ENCODE data around the gene TPRA1. TPM values are rescaled to one million over a fixed set of nuclear protein-coding genes. Genes with fewer than 3 reads are reported as not detected.
"Not testable (repeated sequence)": the region's sequence is repeated elsewhere in the genome, so short reads cannot be mapped to it uniquely, and the experiment has no call there.

Gene TPRA1
- total RNA-seq, 1 donor from 2014 or later: 76.6 TPM

DNA sequence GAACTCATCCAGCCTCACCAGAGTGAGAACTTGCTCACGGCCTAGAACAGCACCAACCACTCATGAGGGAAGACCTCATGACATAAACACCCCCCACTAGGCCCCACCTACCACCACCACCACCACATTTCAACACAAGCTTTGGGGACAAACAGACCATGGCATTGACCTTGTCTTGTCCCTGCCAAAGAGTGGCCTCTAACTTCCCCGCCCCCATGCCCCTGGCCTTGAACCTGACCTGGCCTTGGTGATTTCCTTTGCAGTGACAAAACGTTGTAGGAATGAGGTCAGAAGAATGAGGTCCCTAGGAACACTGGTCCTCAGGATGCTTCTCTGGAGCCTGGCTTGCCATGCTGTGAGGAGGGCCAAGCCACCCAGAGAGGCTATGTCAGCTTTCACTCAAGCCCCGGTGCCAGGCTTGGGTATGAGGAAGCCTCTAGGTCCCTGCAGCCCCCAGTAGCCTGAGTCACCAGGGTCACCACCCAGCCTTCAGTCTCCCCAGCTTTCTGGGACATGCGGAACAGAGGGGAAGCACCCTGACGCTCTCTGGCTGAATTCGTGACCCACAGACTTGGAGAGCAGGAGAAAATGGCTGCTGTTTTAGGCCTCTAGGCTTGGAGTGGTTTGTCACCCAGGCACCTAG is 57.9 kb downstream of the TPRA1 start:
- TF ChIP-seq CTCF (conservative IDR thresholded peaks at IDR 0.05; ENCODE audit: low read depth, low read length): no peak
- no peak for DNase-seq (ENCODE audit: low read depth)
- no peak overlapping the region for H3K4me3 ChIP-seq (ENCODE audit: low read depth, low read length)

DNA sequence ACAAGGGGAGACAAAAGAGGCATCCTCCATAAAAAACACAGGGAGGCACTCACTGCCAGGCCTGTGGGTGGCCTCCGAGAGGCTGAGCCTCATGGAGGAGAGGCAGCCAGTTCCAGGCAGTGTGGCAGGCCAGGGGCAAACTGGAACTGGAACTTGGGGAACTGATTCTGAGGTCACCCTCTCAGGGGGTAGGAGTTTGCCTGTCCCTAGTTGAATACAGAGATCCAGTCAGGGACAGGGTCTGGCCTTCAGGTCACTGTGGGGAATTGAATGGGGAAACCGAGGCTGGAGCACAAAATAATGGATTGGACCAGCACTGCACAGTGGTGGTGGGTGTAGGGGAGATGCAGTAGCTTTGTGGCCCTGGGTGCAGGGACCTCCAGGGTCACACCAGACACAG is 58.7 kb downstream of the TPRA1 start:
- no peak for TF ChIP-seq CTCF (conservative IDR thresholded peaks at IDR 0.05; ENCODE audit: low read depth, low read length)
- no peak overlapping the region for H3K4me3 ChIP-seq (ENCODE audit: low read depth, low read length)
- no peak for DNase-seq (ENCODE audit: low read depth)

GRCh38 chr3:127530863-127531262 is 59.7 kb downstream of the TPRA1 start:
- DNase-seq (ENCODE audit: low read depth); H3K4me3 ChIP-seq (ENCODE audit: low read depth, low read length): not testable (repeated sequence)

DNA sequence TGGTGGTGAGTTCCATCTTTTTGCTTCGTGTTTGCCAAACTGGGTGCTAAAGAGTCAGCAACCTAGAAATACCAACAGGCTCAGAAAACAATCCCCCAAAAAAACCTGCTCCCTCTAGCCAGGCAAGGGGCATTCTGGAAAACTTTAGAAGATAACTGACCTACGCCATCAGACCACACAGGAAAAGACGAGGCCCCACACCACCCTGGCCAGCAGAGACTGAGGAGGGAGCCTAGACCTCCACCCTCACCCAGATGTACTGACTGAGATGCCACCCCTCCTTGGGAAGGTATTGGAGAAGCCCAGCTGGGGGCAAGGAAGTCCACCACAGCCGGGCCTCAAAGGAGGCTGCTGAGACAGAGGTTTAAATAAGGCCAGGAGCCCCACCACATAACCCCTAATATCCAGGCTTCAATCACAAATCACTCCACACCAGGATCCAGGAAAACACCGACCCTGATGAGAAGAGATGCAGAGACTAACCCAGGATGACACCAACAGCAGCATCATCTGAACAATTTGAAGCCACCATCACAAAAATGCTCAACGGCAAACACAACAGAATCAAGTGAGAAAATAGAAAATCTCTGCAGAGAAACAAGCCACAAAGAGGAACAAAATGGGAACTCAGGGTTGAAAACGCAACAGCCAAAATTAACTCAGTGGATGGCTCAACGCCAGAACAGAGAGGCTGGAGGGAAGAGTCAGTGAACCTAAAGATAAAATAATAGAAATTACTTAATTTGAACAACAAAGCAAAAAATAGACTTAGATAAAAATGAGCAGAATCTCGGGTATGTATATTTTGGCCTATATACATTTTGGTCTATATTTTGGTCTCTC is 61.0 kb downstream of the TPRA1 start:
- H3K4me3 ChIP-seq (ENCODE audit: low read depth, low read length): no peak overlapping the region
- no peak for TF ChIP-seq CTCF (conservative IDR thresholded peaks at IDR 0.05; ENCODE audit: low read depth, low read length)
- DNase-seq (ENCODE audit: low read depth): no peak

DNA sequence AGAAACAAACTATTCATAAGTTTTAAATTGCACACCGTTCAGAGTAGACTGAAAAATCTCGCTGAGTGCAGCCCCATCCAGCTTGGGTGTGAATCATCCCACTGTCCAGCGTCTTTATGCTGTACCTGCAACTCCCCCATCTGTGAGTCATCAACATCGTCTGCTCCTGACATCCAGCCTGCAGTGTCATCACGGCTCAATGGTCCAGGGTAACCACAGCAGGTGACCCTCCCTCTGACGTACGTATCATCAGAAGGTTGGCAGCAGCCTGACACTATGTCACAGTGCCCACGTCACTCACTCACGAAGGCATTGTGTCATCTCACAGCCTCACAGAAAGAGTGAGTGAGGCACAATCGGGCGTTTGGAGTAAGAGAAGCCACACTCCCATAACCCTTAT is 65.2 kb downstream of the TPRA1 start:
- H3K4me3 ChIP-seq (ENCODE audit: low read depth, low read length): no peak overlapping the region

DNA sequence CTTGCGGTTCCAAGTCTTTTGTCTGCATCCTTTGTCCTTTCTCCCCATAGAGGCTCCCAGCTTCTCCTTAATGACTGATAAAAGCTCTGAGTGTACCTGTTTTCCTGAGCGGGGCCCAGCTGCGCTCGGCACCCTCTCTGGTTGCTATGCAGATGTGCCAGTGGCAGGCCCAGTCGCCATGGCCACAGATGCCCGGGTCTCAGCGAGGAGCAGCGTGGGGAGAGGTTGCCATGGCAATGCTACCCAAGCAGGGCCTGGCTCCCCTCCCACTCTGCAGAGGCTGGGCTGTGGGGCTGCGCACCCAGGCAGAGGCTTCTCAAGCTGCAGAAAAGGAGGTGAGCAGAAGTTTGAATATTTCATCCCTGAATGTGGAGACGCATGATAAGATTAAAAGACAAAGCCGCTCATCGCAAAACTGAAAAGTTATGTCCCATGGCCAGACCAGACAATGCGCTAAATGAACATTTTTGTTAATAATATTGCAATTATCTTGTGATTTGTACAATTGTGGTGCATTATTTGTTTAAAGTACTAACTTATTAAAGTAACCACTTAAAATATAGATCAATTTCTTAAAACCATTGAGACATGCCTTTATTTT is 66.1 kb downstream of the TPRA1 start:
- DNase-seq (ENCODE audit: low read depth): no peak
- no peak overlapping the region for H3K4me3 ChIP-seq (ENCODE audit: low read depth, low read length)
- TF ChIP-seq CTCF (conservative IDR thresholded peaks at IDR 0.05; ENCODE audit: low read depth, low read length): no peak

More for the DNA sequence above, 65.2 kb downstream of the TPRA1 start:
- peak; percentile 91 for DNase-seq (ENCODE audit: low read depth)
- no peak for TF ChIP-seq CTCF (conservative IDR thresholded peaks at IDR 0.05; ENCODE audit: low read depth, low read length)

Other genes starting within 250 kb of the TPRA1 start
- 74.3 and 139 TPM in 2 replicates for gene MCM2, start 7.7 kb upstream of the TPRA1 start, total RNA-seq
- 28.9 TPM in 2 replicates for gene PODXL2, start 38.5 kb upstream of the TPRA1 start, total RNA-seq
- gene ABTB1, start 82.2 kb upstream of the TPRA1 start, total RNA-seq: 8.0 and 14.9 TPM in 2 replicates
- gene MGLL, start 231.8 kb upstream of the TPRA1 start, total RNA-seq: 82.2 and 85.1 TPM in 2 replicates

All from epithelial cell of proximal tubule (primary cell).